Measurements from ENCODE around the gene KCTD19. TPM values are rescaled to one million over a fixed set of nuclear protein-coding genes. Genes with fewer than 3 reads are reported as not detected.

Gene KCTD19
- total RNA-seq, 4 donors from 2014 or later: under 0.01 TPM; not detected in 3

DNA sequence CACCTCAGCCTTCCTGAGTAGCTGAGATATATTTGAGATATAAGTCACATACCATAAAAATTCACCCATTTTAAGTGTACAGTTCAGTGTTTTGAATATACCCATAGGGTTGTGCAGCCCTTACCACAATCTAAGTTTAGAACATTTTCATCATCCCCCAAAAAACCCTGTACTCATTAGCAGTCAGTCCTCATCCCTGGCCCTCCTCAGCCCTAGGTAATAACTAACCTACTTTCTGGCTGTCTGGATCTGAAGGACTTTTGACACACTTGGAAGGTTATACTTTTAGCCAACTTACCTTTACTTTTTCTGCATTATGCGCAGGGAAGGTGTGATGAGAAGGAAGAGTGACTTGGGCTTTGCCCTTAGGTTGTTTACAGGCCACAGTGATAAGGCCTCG lies 51.2 kb downstream of the KCTD19 start:
- TF ChIP-seq, protein P1, sequence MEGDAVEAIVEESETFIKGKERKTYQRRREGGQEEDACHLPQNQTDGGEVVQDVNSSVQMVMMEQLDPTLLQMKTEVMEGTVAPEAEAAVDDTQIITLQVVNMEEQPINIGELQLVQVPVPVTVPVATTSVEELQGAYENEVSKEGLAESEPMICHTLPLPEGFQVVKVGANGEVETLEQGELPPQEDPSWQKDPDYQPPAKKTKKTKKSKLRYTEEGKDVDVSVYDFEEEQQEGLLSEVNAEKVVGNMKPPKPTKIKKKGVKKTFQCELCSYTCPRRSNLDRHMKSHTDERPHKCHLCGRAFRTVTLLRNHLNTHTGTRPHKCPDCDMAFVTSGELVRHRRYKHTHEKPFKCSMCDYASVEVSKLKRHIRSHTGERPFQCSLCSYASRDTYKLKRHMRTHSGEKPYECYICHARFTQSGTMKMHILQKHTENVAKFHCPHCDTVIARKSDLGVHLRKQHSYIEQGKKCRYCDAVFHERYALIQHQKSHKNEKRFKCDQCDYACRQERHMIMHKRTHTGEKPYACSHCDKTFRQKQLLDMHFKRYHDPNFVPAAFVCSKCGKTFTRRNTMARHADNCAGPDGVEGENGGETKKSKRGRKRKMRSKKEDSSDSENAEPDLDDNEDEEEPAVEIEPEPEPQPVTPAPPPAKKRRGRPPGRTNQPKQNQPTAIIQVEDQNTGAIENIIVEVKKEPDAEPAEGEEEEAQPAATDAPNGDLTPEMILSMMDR (IDR thresholded peaks at IDR 0.05; ENCODE audit: low read depth): no peak

DNA sequence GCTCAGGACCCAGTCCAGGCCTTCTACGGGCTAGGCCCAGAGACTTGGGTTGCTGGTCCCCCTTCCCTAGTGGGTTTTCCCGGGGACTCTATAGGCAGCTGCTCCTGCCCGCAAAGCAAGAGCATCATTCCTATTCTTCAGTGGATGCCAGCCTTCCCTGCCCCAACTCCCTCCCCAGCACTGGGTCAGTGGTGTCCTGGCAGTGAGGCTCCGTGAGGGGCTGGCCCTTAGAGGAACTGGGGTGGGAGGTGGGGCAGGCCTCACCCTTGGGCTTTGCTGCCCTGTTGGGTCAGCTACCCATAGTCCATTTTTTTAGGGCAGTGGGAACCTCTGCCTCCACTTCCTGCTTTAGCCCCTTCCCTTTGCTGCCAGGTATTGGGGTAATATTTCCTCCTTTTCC lies 55.1 kb downstream of the KCTD19 start:
- TF ChIP-seq, protein P1 (IDR thresholded peaks at IDR 0.05; ENCODE audit: low read depth): no peak

DNA sequence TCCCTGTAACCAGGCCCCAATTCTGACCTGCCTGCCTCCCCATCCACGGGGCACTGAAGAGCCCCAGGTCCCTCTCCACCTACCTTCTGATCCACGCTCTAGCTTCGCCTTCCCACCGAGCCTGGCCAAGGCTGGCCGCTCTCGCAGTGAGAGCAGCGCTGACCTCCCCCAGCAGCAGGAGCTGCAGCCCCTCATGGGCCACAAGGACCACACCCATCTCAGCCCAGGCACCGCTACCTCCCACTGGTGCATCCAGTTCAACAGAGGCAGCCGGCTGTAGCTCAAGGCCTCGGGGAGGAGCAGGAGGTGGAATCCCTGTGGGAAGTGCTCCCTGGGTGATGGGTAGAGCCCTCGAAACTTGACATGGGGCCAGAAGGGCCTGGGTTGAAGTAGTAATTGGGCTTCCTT lies 55.6 kb downstream of the KCTD19 start:
- TF ChIP-seq, protein P1 (IDR thresholded peaks at IDR 0.05; ENCODE audit: low read depth): no peak

GRCh38 chr16:67269766-67270165 lies 56.8 kb downstream of the KCTD19 start:
- TF ChIP-seq, protein P1 (IDR thresholded peaks at IDR 0.05; ENCODE audit: low read depth): no peak

GRCh38 chr16:67268136-67268579 lies 58.4 kb downstream of the KCTD19 start:
- TF ChIP-seq, protein P1 (IDR thresholded peaks at IDR 0.05; ENCODE audit: low read depth): no peak

GRCh38 chr16:67265834-67266233 lies 60.7 kb downstream of the KCTD19 start:
- TF ChIP-seq, protein P1 (IDR thresholded peaks at IDR 0.05; ENCODE audit: low read depth): no peak

GRCh38 chr16:67264866-67265265 lies 61.7 kb downstream of the KCTD19 start:
- TF ChIP-seq, protein P1 (IDR thresholded peaks at IDR 0.05; ENCODE audit: low read depth): no peak
